ENCODE data around the gene B9D1. TPM values are rescaled to one million over a fixed set of nuclear protein-coding genes. Genes with fewer than 3 reads are reported as not detected.

B9D1 gene
- total RNA-seq, 1 experiment from 2014 or later = 48.0 TPM

DNA sequence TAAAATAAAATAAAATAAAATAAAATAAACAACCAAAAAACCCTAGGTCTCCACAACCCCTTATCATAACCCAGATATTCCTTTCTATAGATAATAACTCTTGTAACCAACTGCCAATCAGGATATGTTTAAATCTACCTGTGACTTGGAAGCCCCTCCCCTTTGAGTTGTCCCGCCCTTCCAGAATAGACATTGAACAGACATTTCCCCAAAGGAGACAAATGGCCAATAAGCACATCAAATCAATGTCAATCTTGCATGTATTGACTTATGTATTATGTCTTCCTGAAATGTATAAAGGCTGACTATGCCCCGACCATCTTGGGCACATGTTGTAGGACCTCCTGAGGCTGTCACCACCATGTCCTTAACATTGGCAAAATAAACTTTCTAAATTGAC is 14.3 kb upstream of the B9D1 start:
- no peaks in the 10 kb centered on the region for H3K27me3 ChIP-seq (ENCODE audit: low read length)
- BruUV-seq (replicated peaks) = no TSS peak
- no peaks in the 10 kb centered on the region for H3K9me3 ChIP-seq (ENCODE audit: low read length)
- peaks cover 18% of the 10 kb centered on the region for H3K36me3 ChIP-seq (ENCODE audit: low read depth, low read length)
- CTCF ChIA-PET = interaction anchor here (1.9 kb wide), 1 partner anchor 14 kb away, joined by 16 read pairs; the partner anchor contains the start of gene B9D1
- TF ChIP-seq EZH2phosphoT487 (IDR thresholded peaks at IDR 0.05; ENCODE audit: borderline replicate concordance, low read length) (no peak), EZH2 (IDR thresholded peaks at IDR 0.05; ENCODE audit: low read length, unreplicated experiment) (no peak)
- TF ChIP-seq, protein P1, sequence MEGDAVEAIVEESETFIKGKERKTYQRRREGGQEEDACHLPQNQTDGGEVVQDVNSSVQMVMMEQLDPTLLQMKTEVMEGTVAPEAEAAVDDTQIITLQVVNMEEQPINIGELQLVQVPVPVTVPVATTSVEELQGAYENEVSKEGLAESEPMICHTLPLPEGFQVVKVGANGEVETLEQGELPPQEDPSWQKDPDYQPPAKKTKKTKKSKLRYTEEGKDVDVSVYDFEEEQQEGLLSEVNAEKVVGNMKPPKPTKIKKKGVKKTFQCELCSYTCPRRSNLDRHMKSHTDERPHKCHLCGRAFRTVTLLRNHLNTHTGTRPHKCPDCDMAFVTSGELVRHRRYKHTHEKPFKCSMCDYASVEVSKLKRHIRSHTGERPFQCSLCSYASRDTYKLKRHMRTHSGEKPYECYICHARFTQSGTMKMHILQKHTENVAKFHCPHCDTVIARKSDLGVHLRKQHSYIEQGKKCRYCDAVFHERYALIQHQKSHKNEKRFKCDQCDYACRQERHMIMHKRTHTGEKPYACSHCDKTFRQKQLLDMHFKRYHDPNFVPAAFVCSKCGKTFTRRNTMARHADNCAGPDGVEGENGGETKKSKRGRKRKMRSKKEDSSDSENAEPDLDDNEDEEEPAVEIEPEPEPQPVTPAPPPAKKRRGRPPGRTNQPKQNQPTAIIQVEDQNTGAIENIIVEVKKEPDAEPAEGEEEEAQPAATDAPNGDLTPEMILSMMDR (conservative IDR thresholded peaks at IDR 0.05; ENCODE audit: low read depth, low read length) = no peak
- H3K9ac ChIP-seq (ENCODE audit: low read length) = peak overlapping the region; percentile 87
- peak overlapping the region; percentile 88 for H2AFZ ChIP-seq (ENCODE audit: low read length)
- POLR2A ChIA-PET (ENCODE audit: unreplicated experiment) = interaction anchor here (0.6 to 1.2 kb wide), 2 partner anchors 14 to 392 kb away, joined by 3 to 13 read pairs; partner anchors contain the start of gene B9D1
- no peaks in the 10 kb centered on the region for H4K20me1 ChIP-seq (ENCODE audit: low read length)
- peak overlapping the region; percentile 84 for H3K27ac ChIP-seq (ENCODE audit: low read length)
- no peaks in the 10 kb centered on the region for H3F3A ChIP-seq (ENCODE audit: low read length, unreplicated experiment)
- H3K4me1 ChIP-seq (ENCODE audit: insufficient read depth, low read length) = peaks cover 15% of the 10 kb centered on the region
- H3K79me2 ChIP-seq (ENCODE audit: low read length) = peaks cover 38% of the 10 kb centered on the region
- peak overlapping the region; percentile 92 for H3K4me2 ChIP-seq (ENCODE audit: low read length)
- ATAC-seq (no peak), DNase-seq (peak; percentile 70)
- H3K9me2 ChIP-seq (replicated peaks; ENCODE audit: low read length) = no peaks in the 10 kb centered on the region
- peak overlapping the region; percentile 78 for H3K4me3 ChIP-seq (ENCODE audit: low read length)
- intact Hi-C loops (cut with micrococcal nuclease) = loop anchor here (1.0 to 5.0 kb wide), 2 partner anchors 14 to 130 kb away; no protein-coding TSS in a partner anchor

DNA sequence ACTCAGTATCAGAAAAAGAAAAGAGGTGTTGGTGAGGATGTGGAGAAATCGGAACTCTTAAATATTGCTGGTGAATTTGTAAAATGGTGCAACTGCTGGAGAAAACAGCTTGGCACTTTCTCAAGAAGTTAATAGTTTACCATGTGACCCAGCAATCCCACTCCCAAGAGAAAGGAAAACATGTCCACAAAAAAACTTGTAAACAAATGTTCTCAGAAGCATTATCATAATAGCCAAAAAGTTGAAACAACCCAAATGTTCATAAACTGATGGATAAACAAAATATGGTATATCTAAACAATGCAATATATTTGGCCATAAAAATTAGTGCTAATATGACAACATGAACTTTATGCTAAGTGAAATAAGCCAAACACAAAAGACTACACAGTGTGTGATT is 13.2 kb upstream of the B9D1 start:
- H2AFZ ChIP-seq (ENCODE audit: low read length) = no peak overlapping the region
- H3K9me3 ChIP-seq (ENCODE audit: low read length) = no peaks in the 10 kb centered on the region
- H3K4me2 ChIP-seq (ENCODE audit: low read length) = no peak overlapping the region
- BruUV-seq (replicated peaks) = no TSS peak
- DNase-seq (no peak), ATAC-seq (no peak)
- peaks cover 15% of the 10 kb centered on the region for H3K4me1 ChIP-seq (ENCODE audit: insufficient read depth, low read length)
- no peak for TF ChIP-seq EZH2phosphoT487 (IDR thresholded peaks at IDR 0.05; ENCODE audit: borderline replicate concordance, low read length)
- TF ChIP-seq, protein P1 (conservative IDR thresholded peaks at IDR 0.05; ENCODE audit: low read depth, low read length) = no peak
- TF ChIP-seq EZH2 (IDR thresholded peaks at IDR 0.05; ENCODE audit: low read length, unreplicated experiment) = no peak
- ChIA-PET CTCF (no interaction called here), POLR2A (ENCODE audit: unreplicated experiment) (no interaction called here)
- no peak overlapping the region for H3K4me3 ChIP-seq (ENCODE audit: low read length)
- intact Hi-C loops (cut with micrococcal nuclease) = loop anchor here (5.0 kb wide), 1 partner anchor 132 kb away; no protein-coding TSS in a partner anchor
- no peaks in the 10 kb centered on the region for H3K27me3 ChIP-seq (ENCODE audit: low read length)
- H3K9me2 ChIP-seq (replicated peaks; ENCODE audit: low read length) = no peaks in the 10 kb centered on the region
- no peaks in the 10 kb centered on the region for H4K20me1 ChIP-seq (ENCODE audit: low read length)
- no peaks in the 10 kb centered on the region for H3F3A ChIP-seq (ENCODE audit: low read length, unreplicated experiment)
- H3K79me2 ChIP-seq (ENCODE audit: low read length) = peaks cover 33% of the 10 kb centered on the region
- H3K9ac ChIP-seq (ENCODE audit: low read length) = no peak overlapping the region
- H3K27ac ChIP-seq (ENCODE audit: low read length) = no peak overlapping the region
- peaks cover 13% of the 10 kb centered on the region for H3K36me3 ChIP-seq (ENCODE audit: low read depth, low read length)

DNA sequence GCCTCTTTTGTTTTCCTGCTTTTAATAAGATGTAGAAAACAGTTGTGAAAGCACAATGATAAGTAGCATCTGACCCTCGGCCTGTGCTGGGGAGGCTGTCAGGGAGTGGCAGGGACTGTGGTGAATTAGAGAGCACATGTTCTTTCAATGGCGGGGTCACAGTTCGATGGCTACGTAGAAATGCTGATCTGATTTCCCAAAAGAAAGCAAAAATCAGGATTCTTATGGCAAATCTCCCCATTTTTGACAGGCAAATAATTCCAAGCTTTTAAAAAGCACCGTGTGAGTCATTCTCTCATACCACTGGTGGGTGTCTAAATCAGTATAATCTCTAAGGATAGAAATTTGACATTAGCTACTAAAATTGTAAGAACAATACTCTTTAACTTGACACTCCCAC is 11.6 kb upstream of the B9D1 start:
- Histone ChIP-seq H3K36me3 (ENCODE audit: low read depth, low read length) (no peaks in the 10 kb centered on the region), H4K20me1 (ENCODE audit: low read length) (no peaks in the 10 kb centered on the region), H3K9ac (ENCODE audit: low read length) (no peak overlapping the region), H3K27ac (ENCODE audit: low read length) (no peak overlapping the region), H3K9me2 (replicated peaks; ENCODE audit: low read length) (no peaks in the 10 kb centered on the region), H3K27me3 (ENCODE audit: low read length) (no peaks in the 10 kb centered on the region), H3K9me3 (ENCODE audit: low read length) (no peaks in the 10 kb centered on the region), H3K79me2 (ENCODE audit: low read length) (peaks cover 17% of the 10 kb centered on the region), H2AFZ (ENCODE audit: low read length) (no peak overlapping the region), H3F3A (ENCODE audit: low read length, unreplicated experiment) (no peaks in the 10 kb centered on the region), H3K4me3 (ENCODE audit: low read length) (no peak overlapping the region), H3K4me1 (ENCODE audit: insufficient read depth, low read length) (peaks cover 14% of the 10 kb centered on the region), H3K4me2 (ENCODE audit: low read length) (no peak overlapping the region)
- ATAC-seq = no peak
- intact Hi-C loops (cut with micrococcal nuclease) = no loop called here
- TF ChIP-seq EZH2phosphoT487 (IDR thresholded peaks at IDR 0.05; ENCODE audit: borderline replicate concordance, low read length) (no peak), EZH2 (IDR thresholded peaks at IDR 0.05; ENCODE audit: low read length, unreplicated experiment) (no peak)
- TF ChIP-seq, protein P1 (conservative IDR thresholded peaks at IDR 0.05; ENCODE audit: low read depth, low read length) = no peak
- no peak for DNase-seq
- no TSS peak for BruUV-seq (replicated peaks)
- ChIA-PET CTCF (interaction anchor here (0.8 kb wide), 1 partner anchor 11 kb away, joined by 3 read pairs; the partner anchor contains the start of gene B9D1), POLR2A (ENCODE audit: unreplicated experiment) (no interaction called here)

All from PC-3 (cell line).